Neural cell (in vitro differentiated cells): ENCODE data around the gene MOSMO. TPM values are rescaled to one million over a fixed set of nuclear protein-coding genes. Genes with fewer than 3 reads are reported as not detected.

Source experiments
- H2AFZ ChIP-seq: fragments of 200-600, 300-800 bp; sonication (generic), shearing (Covaris generic); 2 replicates; pipeline ENCODE4 v1.6.0; 2014; ENCODE audit warnings: low read depth, mild to moderate bottlenecking, antibody characterized with exemption, low read length, moderate library complexity
- H3F3A ChIP-seq: fragments of 200-600 bp; shearing (Covaris generic); 2 replicates; pipeline ENCODE4 v1.6.1; 2016; ENCODE audit warnings: mild to moderate bottlenecking, moderate library complexity, mixed read lengths, antibody characterized with exemption, low read length; ENCODE audit not compliant: insufficient read depth, poor library complexity, severe bottlenecking
- H3K27ac ChIP-seq: fragments of 200-600, 300-800 bp; sonication (generic), shearing (Covaris generic); 2 replicates; pipeline ENCODE4 v1.5.1; 2014; ENCODE audit warnings: mild to moderate bottlenecking, low read length, moderate library complexity
- H3K27me3 ChIP-seq: fragments of 300-800, 200-600 bp; sonication (generic), shearing (Covaris generic); 2 replicates; pipeline ENCODE4 v1.6.0; 2014; ENCODE audit warnings: mild to moderate bottlenecking, low read depth, low read length, moderate library complexity; ENCODE audit not compliant: insufficient read depth
- H3K36me3 ChIP-seq: fragments of 300-800, 200-600 bp; sonication (generic), shearing (Covaris generic); 2 replicates; pipeline ENCODE4 v1.5.1; 2014; ENCODE audit warnings: mild to moderate bottlenecking, antibody characterized with exemption, low read length, moderate library complexity; ENCODE audit not compliant: insufficient read depth
- H3K4me2 ChIP-seq: fragments of 300-800, 200-600 bp; sonication (generic), shearing (Covaris generic); 2 replicates; pipeline ENCODE4 v1.6.0; 2014; ENCODE audit warnings: mild to moderate bottlenecking, low read length
- H3K4me3 ChIP-seq: fragments of 300-800, 200-600 bp; sonication (generic), shearing (Covaris generic); 2 replicates; pipeline ENCODE4 v1.5.1; 2014; ENCODE audit warnings: mild to moderate bottlenecking, low read length, moderate library complexity
- H3K79me2 ChIP-seq: fragments of 200-600 bp; shearing (Covaris generic); replicated peaks from 2 replicates; pipeline ENCODE4 v1.6.0; 2014; ENCODE audit warnings: mild to moderate bottlenecking, low read length, moderate library complexity; ENCODE audit not compliant: insufficient read depth
- H3K9ac ChIP-seq: fragments of 300-800, 200-600 bp; sonication (generic), shearing (Covaris generic); 2 replicates; pipeline ENCODE4 v1.6.1; 2016; ENCODE audit warnings: mild to moderate bottlenecking, low read length, mixed read lengths
- H3K9me2 ChIP-seq: fragments of 200-600 bp; shearing (Covaris generic); 2 replicates; pipeline ENCODE4 v1.6.1; 2016; ENCODE audit warnings: mild to moderate bottlenecking, low read length, mixed read lengths; ENCODE audit not compliant: insufficient read depth
- H3K9me3 ChIP-seq: fragments of 200-600, 300-800 bp; sonication (generic), shearing (Covaris generic); 2 replicates; pipeline ENCODE4 v1.6.1; 2016; ENCODE audit warnings: mild to moderate bottlenecking, mixed run types, low read length, moderate library complexity, mixed read lengths
- H4K20me1 ChIP-seq: fragments of 200-600 bp; shearing (Covaris generic); 2 replicates; pipeline ENCODE4 v1.6.1; 2016; ENCODE audit warnings: mild to moderate bottlenecking, mixed run types; ENCODE audit not compliant: insufficient read depth
- CTCF ChIP-seq: fragments of 450-650 bp; IDR thresholded peaks from 2 replicates; pipeline ENCODE4 v1.5.1; 2014; ENCODE audit warnings: antibody characterized with exemption, mild to moderate bottlenecking, moderate library complexity; ENCODE audit not compliant: poor library complexity, severe bottlenecking
- EP300 ChIP-seq: fragments of 450-650 bp; conservative IDR thresholded peaks from 2 replicates; pipeline ENCODE4 v1.6.1; 2014; ENCODE audit warnings: antibody characterized with exemption, mild to moderate bottlenecking, moderate library complexity; ENCODE audit not compliant: poor library complexity, severe bottlenecking
- EZH2 ChIP-seq: fragments of 200-600, 300-800 bp; shearing (Covaris generic), sonication (generic); IDR thresholded peaks from 2 replicates; pipeline ENCODE4 v1.6.1; 2014; ENCODE audit warnings: antibody characterized with exemption, low read length, borderline replicate concordance, mild to moderate bottlenecking; ENCODE audit not compliant: insufficient read depth, poor library complexity, severe bottlenecking
- MXI1 ChIP-seq: fragments of 450-650 bp; conservative IDR thresholded peaks from 2 replicates; pipeline ENCODE4 v1.6.1; 2014; ENCODE audit warnings: antibody characterized with exemption, mild to moderate bottlenecking; ENCODE audit not compliant: poor library complexity, severe bottlenecking
- POLR2AphosphoS5 ChIP-seq: IDR thresholded peaks from 2 replicates; pipeline ENCODE4 v1.6.1; 2012
- RAD21 ChIP-seq: fragments of 450-650 bp; conservative IDR thresholded peaks from 2 replicates; pipeline ENCODE4 v1.6.1; 2014; ENCODE audit warnings: antibody characterized with exemption, mild to moderate bottlenecking, moderate library complexity
- REST ChIP-seq: IDR thresholded peaks from 2 replicates; pipeline ENCODE4 v1.6.1; 2012; ENCODE audit warnings: borderline replicate concordance
- SMC3 ChIP-seq: fragments of 450-650 bp; conservative IDR thresholded peaks from 2 replicates; pipeline ENCODE4 v1.6.1; 2014; ENCODE audit warnings: antibody characterized with exemption, mild to moderate bottlenecking, moderate library complexity; ENCODE audit not compliant: poor library complexity
- TAF1 ChIP-seq: IDR thresholded peaks from 2 replicates; pipeline ENCODE4 v1.6.1; 2012; ENCODE audit warnings: low read depth
- polyA plus RNA-seq: library from polyadenylated mRNA; depleted of rRNA; stranded (reverse); fragments of >200 nt; gene quantifications from 2 replicates; pipeline ENCODE4 v1.2.3, GENCODE V29; 2014

Gene MOSMO
- polyA plus RNA-seq, 1 donor from 2014 or later, result 56.3 TPM

GRCh38 chr16:22130528-22130927, 122.6 kb downstream of the MOSMO start:
- Histone ChIP-seq H3K27me3 (no peaks in the 10 kb centered on the region), H3F3A (no peaks in the 10 kb centered on the region), H3K4me2 (no peak overlapping the region), H3K36me3 (no peaks in the 10 kb centered on the region), H3K27ac (no peak overlapping the region), H3K79me2 (no peaks in the 10 kb centered on the region), H4K20me1 (no peaks in the 10 kb centered on the region), H3K9me2 (no peaks in the 10 kb centered on the region), H2AFZ (no peak overlapping the region), H3K9ac (no peak overlapping the region), H3K4me3 (no peak overlapping the region), H3K9me3 (no peaks in the 10 kb centered on the region)
- TF ChIP-seq POLR2AphosphoS5 (no peak), CTCF (no peak), TAF1 (no peak), RAD21 (no peak), SMC3 (no peak), EZH2 (no peak), REST (no peak), EP300 (no peak), MXI1 (no peak)

- H3K36me3 ChIP-seq, result no peaks in the 10 kb centered on the region
- H4K20me1 ChIP-seq, result no peaks in the 10 kb centered on the region
- no peak overlapping the region for H3K4me2 ChIP-seq
- no peaks in the 10 kb centered on the region for H3K27me3 ChIP-seq
- no peak overlapping the region for H3K9ac ChIP-seq
- no peaks in the 10 kb centered on the region for H3K9me2 ChIP-seq
- no peaks in the 10 kb centered on the region for H3K79me2 ChIP-seq
- TF ChIP-seq MXI1 (no peak), EP300 (no peak), EZH2 (no peak), RAD21 (no peak), SMC3 (no peak), REST (no peak)
- H3K27ac ChIP-seq, result no peak overlapping the region
- H3F3A ChIP-seq, result no peaks in the 10 kb centered on the region
- no peaks in the 10 kb centered on the region for H3K9me3 ChIP-seq
- no peak overlapping the region for H2AFZ ChIP-seq
- H3K4me3 ChIP-seq, result no peak overlapping the region
These were observed 124.9 kb downstream of the MOSMO start for GRCh38 chr16:22132801-22133200.

Other genes starting within 250 kb of the MOSMO start
- gene NPIPB4, start 150.4 kb upstream of the MOSMO start, polyA plus RNA-seq, result 9.1 and 9.3 TPM in 2 replicates
- gene UQCRC2, start 54.8 kb upstream of the MOSMO start, polyA plus RNA-seq, result 468 and 484 TPM in 2 replicates
- 0.32 TPM in 1 of 2 replicates, not detected in the other for gene PDZD9, start 7.0 kb upstream of the MOSMO start, polyA plus RNA-seq
- gene VWA3A, start 84.4 kb downstream of the MOSMO start, polyA plus RNA-seq, result 0.96 and 1.8 TPM in 2 replicates
- gene SDR42E2, start 154.4 kb downstream of the MOSMO start, polyA plus RNA-seq, result not detected in 2 replicates
- 3.9 and 7.2 TPM in 2 replicates for gene EEF2K, start 198.2 kb downstream of the MOSMO start, polyA plus RNA-seq